Activated T-cell treated with anti-CD3 and anti-CD28 coated beads, Interleukin-2, amount 50 U/mL, for 48 hours (primary cell): Measurements from ENCODE around the gene KANSL3.
"Not testable (repeated sequence)": the region's sequence is repeated elsewhere in the genome, so short reads cannot be mapped to it uniquely, and the experiment has no call there.

Experiments used
- DNase-seq, 2 experiments: peaks; one replicate each; pipeline ENCODE4 v3.0.0-alpha.2; 2020

The KANSL3 gene

DNA sequence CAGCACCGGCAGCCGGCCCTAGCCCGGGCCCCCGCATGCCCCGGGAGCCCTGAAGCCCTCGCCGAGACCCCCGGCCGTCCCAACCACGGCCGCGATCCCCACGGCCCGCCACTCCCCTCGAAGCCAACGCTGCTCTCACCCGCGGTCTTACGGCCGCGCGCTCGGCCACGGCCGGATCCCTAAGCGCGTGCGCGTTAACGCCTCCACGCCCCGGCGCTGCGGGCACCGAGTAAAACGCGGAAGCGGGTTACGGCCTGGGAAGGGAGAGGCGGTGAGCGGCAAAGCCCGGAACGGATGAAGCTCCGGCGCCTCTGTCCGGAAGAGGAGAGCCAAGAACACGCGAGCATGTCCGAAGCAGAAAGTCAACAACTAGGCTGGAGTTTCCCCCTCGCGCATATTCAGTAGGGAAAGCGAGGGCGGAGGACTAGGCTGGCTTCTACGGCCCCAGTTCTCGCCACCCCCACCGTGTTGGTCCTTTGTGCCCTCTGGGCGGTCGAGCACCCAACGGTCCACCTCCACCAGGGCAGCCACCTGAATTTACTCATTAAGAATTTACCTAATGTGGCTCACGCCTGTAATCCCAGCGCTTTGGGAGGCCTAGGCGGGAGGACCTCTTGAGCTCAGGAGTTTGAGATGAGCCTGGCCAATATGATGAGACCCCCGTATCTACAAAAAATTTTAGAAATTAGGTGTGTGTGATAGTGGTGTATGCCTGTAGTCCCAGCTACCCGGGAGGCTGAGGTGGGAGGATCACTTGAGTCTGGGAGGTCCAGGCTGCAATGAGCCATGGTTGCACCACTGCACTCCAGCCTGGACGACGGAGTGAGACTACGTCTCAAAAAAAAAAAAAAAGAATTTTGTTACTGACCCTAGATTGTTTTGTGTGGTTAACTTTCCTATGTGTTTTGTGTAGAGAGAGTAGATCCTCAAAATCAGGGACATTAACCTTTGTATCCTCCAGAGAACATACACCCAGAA is at the start of gene KANSL3:
KANSL3 (minus strand) TSS at position 169 of the 978 bp plus-strand sequence. CDS start 1,177 bp downstream, outside the sequence.
- peak; percentile 97 for DNase-seq

GRCh38 chr2:96687266-96687665 is 49.2 kb upstream of the KANSL3 start:
- DNase-seq: no peak

DNA sequence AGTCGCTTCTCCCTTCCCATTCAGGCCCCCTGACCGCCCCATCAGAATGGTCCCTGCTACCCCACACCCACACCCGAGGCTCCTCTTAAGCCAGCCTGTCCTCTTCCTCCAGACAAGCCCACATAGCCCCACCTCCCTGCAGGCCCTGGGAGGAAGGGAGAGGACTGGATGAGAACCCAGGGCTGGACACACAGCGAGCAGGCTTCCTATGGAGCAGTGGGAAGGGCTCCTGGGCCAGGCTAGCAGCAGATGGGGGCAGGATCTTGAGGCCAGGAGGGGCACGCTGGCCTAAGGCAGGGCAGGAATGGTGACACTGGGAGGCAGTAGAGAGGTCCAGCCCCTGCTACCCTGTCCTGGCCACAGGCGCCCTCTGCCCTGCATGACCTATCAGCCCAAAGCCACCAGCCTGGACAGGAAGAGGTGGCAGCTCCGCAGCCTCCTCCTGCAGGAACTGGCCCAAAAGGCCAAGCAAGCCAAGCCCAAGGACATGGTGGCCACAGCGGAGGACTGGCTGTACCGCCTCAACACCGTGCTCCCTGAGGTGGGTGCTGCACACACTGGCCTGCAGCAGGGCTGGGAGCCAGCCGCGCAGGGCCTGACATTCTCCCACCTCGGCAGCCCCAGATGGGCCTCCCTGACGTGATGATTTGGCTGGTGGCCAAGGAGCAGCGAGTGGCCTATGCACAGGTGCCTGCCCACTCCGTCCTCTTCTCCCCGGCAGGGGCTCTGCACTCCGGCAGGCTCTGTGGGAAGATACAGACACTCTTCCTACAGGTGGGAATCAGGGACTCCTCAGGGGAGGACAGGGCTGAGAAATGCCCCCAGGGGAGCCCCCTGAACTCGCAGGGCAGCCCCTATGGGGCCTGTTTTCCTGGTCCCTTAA is 47.7 kb upstream of the KANSL3 start:
- DNase-seq: no peak

GRCh38 chr2:96684883-96685576 is 46.9 kb upstream of the KANSL3 start:
- DNase-seq: no peak

DNA sequence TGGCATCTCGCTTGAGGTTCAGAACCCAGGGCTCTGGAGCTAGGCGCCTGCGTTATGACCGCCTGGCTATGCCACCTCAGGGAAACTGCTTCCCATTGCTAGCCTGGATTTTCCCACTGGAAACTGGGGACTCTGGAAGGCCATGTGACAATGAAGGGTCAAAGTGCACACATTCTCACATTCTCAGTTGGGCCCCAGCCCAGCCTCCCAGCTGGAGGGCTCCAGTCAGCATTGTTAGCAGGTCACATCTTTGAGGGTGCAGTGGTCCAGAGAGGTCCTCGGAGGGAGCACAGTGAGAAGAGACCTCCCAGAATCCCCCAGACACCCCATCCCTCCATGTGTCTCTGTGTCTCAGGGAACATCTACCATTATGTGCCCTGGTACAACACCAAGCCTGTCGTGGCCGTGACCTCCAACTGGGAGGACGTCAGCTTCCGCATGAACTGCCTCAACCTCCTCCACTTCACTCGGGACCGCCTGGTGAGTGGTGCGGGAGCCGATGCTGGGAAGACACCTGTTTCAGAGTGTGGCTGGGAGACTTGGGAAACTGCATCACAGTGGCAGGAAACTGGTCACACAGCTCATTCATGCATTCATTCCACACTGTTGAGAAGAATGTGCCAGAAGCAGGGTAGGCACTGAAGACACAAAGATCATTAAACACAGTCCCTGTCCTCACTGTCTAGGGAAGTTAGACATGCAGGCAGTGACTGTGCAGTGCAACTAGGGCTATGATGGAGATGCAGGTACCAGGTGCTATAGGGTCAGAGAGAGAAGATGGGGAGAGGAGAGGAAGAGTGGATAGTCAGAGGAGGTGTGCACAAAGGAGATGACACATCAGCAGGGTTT is 46.1 kb upstream of the KANSL3 start:
- no peak for DNase-seq

GRCh38 chr2:96683307-96683706 is 45.2 kb upstream of the KANSL3 start:
- no peak for DNase-seq

DNA sequence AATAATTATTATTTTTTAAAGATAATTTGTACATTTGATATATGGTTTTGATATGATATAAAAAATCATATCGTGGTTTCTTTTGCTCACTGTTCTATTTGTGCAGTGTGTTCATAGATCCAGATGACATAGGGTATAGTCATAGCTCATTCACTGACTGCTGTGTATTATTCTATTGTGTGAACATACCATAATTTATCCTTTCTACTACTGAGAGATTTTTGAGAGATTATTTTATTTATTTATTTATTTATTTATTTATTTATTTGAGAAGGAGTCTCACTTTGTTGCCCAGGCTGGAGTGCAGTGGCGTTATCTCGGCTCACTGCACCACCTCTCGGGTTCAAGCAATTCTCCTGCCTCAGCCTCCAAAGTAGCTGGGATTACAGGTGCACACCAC is 43.4 kb upstream of the KANSL3 start:
- DNase-seq: no peak

GRCh38 chr2:96680561-96681141 is 42.5 kb upstream of the KANSL3 start:
- no peak for DNase-seq

DNA sequence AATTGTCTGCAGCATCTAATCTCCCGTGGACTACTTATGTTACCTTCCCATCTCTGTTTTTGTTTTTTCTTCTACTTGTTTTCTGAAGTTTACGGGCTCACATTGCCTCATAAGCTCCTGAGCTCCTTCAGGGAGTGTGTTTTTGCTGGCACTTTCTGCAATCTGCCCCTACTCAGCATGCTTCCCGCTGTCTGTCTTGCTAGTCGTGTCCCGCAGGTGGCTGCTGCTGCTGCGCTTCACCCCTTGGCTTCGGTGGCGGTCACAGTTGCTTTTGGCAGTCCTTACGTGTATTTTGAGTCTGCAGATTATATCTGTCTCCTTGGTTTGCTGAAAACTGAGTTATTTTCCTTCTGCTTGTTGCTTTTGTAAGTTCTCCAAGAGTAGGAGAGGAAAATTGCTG is 41.7 kb upstream of the KANSL3 start:
- DNase-seq: no peak

GRCh38 chr2:96669539-96670215 is 31.6 kb upstream of the KANSL3 start:
- no peak for DNase-seq

- DNase-seq: no peak
Observed at GRCh38 chr2:96668771-96669170, 30.7 kb upstream of the KANSL3 start.

- not testable (repeated sequence) for DNase-seq
Observed at GRCh38 chr2:96665717-96666116, 27.6 kb upstream of the KANSL3 start.

- DNase-seq: no peak
Observed at GRCh38 chr2:96665083-96665569, 27.0 kb upstream of the KANSL3 start.

DNA sequence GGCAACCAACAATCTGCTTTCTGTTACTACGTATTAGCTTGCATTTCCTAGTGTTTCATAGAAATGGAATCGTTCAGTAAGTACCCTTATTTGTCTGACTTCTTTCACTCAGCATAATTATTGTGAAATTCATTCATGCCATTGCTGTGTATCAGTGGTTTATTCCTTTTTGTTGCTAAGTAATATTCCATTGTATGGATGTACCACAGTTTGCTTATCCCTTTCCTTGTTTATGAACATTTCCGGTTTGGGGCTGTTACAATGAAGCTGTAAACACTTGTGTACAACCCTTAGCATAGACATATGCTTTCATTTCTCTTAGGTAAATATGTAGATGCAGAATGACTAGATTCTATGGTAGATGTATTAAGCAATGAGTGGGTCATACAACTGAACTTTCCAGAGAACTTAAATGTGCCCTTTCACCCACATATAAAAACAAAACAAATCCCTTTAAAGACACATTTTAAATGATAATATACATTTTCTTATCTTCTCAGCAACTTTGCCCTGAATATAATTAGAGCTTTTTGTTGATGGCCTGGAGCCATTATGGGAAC is 26.3 kb upstream of the KANSL3 start:
- DNase-seq: no peak

DNA sequence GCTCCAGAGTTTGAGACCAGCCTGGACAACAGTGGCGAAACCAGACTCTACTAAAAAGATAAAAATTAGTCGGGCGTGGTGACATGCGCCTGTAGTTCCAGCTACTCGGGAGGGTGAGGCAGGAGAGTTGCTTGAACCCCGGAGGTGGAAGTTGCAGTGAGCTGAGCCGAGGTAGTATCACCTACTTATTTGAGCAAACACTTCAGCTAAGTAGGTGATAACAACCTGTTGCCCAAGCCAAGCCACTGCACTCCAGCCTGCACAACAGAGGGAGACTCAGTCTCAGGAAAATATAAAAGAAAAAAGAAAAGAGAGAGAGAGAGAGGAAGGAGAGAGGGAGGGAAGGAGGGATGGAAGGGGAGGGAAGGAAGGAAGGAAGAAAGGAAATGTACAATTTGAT is 25.7 kb upstream of the KANSL3 start:
- no peak for DNase-seq

- no peak for DNase-seq
Observed at GRCh38 chr2:96663177-96663576, 25.1 kb upstream of the KANSL3 start.

GRCh38 chr2:96662360-96662759 is 24.2 kb upstream of the KANSL3 start:
- DNase-seq: no peak

GRCh38 chr2:96661324-96661723 is 23.2 kb upstream of the KANSL3 start:
- DNase-seq: no peak

DNA sequence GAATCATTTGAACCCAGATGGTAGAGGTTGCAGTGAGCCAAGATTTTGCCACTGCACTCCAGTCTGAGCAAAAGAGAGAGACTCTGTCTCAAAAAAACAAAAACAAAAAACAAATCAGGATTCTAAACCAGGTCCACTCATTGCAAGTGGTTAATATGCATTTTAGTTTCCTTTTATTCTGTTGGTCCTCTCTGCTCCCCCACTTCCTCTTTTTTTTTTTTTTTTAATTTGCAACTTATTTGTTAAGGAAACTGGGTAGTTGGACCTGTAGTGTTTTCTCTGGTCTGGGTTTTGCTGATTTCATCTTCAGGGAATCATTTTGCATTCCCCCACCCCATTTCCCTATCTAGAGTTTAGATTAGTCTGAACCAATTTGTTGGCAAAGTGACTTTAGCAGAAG is 18.4 kb upstream of the KANSL3 start:
- DNase-seq: no peak

DNA sequence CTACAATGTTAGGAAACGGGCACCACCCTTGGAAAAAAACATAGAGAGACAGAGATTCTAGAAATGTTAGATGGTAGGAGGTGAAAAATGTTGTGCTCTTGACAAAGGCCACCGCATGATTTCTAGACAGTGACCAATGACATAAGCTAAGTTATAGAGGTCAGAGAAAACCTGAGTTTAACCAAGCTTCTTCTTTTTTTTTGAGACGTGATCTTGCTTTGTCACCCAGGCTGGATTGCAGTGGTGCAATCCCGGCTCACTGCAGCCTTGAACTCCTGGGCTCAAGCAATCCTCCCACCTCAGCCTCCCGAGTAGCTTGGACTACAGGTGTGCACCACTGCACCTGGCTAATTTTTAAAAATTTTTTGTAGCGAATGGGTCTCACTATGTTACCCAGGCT is 17.4 kb upstream of the KANSL3 start:
- no peak for DNase-seq
